ENCODE data around the gene OLFML2A.

OLFML2A gene

DNA sequence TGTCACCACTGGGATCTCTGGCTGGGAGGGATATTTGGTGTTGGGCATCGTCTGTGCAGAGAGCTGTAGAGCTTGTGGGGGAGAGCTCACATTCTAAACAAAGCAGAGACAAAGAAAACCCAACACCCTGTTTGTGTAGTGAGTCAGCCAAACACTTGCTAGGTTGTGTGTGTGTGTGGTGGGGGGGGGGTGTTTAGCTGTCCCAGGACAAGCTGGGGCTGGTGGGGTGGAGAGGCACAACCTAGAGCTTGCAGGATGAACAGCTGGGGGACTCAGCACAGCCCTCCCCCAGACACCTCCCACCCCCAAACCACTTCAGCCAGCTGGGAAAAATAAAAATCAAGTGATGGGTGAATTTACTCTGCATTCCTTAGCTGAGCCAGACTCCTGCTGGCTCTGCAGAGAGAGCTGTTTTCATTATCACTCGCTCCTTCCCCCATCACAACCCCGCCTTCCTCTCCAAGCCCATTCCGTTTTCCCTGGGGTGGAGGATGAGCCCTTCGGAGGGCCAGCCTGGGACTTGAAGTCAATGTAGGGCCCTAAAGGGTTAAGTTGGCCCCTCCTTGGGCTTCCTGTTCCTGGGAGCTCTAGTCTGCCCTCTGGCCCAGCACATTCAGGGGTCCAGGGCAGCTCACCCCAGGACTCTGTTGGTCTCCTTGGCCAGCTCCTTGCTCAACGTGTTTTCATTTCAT lies 2.6 kb downstream of the OLFML2A start:
- no peak for DNase-seq

GRCh38 chr9:124780060-124780756 lies 3.3 kb downstream of the OLFML2A start:
- DNase-seq, result no peak

DNA sequence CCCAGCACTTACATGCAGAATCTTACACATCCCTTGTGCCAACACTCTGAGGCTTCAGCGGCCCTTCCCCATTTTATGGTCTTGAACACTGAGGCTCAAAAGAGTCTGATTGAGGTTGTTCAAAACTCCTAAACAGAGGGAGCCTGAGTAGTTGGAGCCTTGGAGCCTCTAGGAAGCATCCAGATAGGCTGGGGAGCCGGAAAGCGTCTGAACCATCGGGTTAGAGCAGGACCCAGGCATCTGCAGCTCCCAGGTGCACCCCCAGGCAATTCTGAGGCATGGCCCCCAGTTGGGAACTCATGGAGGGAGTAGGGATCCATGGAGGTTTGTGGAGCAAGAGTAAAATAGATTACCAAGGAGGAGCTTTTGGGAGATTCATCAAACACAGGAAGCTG lies 3.8 kb downstream of the OLFML2A start:
- DNase-seq, result no peak

DNA sequence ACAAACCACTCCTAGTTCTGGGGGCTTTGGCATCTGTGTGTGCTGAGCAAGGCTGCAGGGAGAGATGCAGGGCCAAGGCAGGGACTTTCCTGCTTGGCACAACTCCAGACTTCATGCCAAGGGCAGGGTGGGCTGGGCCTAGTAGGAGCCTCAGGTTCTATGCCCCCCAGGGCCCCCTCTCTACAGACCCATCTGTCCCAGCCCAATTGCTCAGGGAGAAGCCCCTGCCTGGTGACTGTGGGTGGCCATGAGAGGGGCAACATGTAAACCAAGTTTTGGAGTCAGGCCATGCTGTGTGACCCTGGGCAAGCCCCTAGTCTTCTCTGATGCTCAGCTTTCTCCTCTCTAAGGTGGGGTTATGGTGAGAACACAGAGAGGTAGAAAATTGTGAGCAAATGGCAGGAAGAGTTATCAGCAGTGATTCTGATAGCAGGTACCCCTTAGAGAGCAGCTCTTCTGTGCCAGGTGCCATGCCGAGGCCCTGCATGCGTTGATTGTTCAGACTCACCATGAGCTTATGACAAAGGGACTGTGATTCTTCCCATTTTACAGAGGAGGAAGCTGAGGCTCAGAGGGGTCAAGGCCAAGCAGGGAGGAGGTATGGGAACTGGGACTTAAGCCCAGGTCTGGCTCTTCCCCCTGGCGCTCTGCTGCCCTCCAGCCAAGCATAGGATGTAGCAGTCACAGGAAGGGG lies 5.2 kb downstream of the OLFML2A start:
- no peak for DNase-seq

- DNase-seq, result no peak
Observed at GRCh38 chr9:124782661-124783574, 6.0 kb downstream of the OLFML2A start.

DNA sequence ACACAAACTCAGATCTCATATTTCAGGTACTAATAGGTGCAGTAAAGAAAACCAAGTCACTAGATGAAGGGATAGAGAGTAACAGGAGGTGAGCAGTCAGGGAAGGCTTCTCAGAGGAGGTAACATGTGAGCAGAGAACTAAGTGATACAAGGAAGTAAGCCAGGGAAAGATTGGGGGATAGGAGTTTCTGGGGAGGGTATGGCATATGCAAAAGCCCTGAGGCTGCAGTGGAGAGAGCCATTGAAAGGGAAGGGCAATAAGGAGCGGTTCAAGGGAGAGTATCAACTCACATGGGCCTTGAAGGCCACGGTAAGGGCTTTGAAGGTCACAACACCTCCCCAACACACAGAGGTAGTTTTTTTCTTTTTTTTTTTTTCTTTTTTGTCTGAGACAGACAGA lies 6.9 kb downstream of the OLFML2A start:
- DNase-seq, result no peak

DNA sequence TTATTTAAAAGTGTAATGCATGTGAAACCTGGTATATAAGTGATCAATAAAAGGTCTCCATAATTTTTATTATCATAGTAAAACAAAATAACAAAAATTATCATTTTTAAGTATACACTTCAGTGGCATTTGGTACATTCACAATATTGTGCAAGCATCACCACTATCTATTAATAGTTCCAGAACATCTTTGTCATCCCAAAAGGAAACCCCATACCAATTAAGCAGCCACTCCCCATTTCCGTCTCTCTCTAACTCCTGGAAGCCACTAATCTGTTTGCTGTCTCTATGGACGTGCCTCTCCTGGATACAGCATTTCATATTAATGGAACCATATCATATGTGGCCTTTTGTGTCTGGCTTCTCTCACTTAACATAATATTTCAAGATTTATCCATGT lies 7.6 kb downstream of the OLFML2A start:
- no peak for DNase-seq

- no peak for DNase-seq
Observed at GRCh38 chr9:124786881-124787573, 10.1 kb downstream of the OLFML2A start.

- no peak for DNase-seq
Observed at GRCh38 chr9:124788542-124789217, 11.7 kb downstream of the OLFML2A start.

- no peak for DNase-seq
Observed at GRCh38 chr9:124789531-124789930, 12.6 kb downstream of the OLFML2A start.

DNA sequence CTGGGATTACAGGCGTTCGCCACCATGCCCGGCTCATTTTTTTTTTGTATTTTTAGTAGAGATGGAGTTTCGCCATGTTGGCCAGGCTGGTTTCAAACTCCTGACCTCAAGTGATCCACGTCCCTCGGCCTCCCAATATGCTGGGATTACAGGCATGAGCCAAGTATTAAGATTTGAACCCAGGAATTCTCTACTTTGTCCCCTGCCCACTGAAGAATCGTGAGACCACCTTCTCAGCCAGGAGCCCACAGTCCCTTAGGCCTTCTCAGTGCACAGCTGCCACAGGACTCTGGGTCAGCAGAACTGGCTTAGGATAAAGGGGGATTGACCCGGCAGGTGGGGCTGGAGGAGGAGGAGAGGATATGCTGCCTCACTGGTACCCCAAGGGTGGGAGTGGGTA lies 13.4 kb downstream of the OLFML2A start:
- DNase-seq, result no peak

GRCh38 chr9:124790801-124791505 lies 14.0 kb downstream of the OLFML2A start:
- DNase-seq, result no peak

DNA sequence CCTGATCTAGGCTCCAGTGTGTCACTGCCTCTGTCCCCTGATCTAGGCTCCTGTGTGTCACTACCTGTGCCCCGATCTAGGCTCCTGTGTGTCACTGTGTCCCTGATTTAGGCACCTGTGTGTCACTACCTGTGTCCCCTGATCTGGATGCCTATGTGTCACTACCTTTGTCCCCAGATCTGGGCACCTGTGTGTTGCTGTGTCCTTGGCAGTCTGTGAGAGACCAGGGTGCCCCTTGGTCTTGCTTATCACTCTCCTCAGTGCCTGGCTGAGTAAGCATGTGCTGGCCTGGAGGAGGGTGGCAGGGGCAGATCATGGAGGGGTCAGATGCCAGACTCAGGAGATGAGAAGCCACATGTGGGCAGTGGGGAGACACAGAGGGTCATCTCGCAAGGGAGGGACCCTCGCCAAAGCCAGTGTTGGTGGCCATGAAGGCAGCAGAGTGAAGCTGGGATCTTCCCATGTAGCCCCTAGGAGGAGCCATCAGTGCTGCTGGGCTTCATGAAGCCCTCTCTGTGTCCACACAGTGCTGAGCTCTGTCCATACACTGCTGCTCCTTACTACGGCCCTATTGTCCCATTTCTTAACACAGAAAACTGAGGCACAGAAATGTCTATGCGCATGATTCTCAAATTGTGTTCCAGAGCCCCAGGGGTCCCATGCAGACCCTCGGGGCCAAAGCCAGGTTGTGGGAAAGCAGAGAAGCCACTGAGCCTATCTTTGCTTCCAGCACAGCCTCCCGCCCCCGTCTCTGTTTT lies 15.5 kb downstream of the OLFML2A start:
- no peak for DNase-seq

GRCh38 chr9:124793015-124793541 lies 16.1 kb downstream of the OLFML2A start:
- peak in 1 of 2 experiments; percentile 43 for DNase-seq

GRCh38 chr9:124794902-124795491 lies 18.1 kb downstream of the OLFML2A start:
- DNase-seq, result peak; percentile 38 to 79

GRCh38 chr9:124795881-124796431 lies 19.0 kb downstream of the OLFML2A start:
- no peak for DNase-seq

GRCh38 chr9:124797343-124798103 lies 20.6 kb downstream of the OLFML2A start:
- DNase-seq, result no peak

- no peak for DNase-seq
Observed at GRCh38 chr9:124799274-124800006, 22.5 kb downstream of the OLFML2A start.

Data from SHP77 (cell line).